Measurements from ENCODE around the gene GPR31. TPM values are rescaled to one million over a fixed set of nuclear protein-coding genes. Genes with fewer than 3 reads are reported as not detected.

GPR31 gene
- total RNA-seq, 1 experiment from 2014 or later, result not detected

DNA sequence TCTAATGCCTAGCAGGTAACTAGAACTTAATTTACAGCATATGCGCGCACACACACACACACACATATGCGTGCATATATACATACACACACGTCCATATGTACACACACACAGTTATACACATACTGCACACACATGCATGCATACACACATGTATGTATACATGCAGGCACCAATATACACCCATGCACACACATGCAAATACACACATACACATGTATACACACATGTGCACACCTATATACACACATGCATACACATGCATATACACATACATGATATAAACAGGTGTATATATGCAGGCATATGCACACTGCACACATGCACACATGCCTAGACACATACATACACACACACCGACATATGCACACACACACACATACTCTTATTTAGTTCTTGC is 33.0 kb downstream of the GPR31 start:
- Mint-ChIP-seq H3K27ac (no peak overlapping the region), H3K4me3 (no peak overlapping the region), H3K4me1 (peaks cover 4% of the 10 kb centered on the region; the same call in 1 of the 2 replicates), H3K9me3 (peaks cover 11% of the 10 kb centered on the region), H3K36me3 (peaks cover 10% of the 10 kb centered on the region), H3K27me3 (ENCODE audit: low read depth) (no peaks in the 10 kb centered on the region)
- ChIA-PET POLR2A (interaction anchor here (0.7 kb wide), 1 partner anchor 207 kb away, joined by 4 read pairs; no protein-coding TSS in a partner anchor), CTCF (no interaction called here)
- TF ChIP-seq HMGA2 (CRISPR knock-in tag; IDR thresholded peaks at IDR 0.05) (no peak), ZNF416 (CRISPR knock-in tag; IDR thresholded peaks at IDR 0.05) (no peak), TCF7 (CRISPR knock-in tag; IDR thresholded peaks at IDR 0.05; ENCODE audit: low read depth) (no peak), ZNF263 (CRISPR knock-in tag; IDR thresholded peaks at IDR 0.05; ENCODE audit: low read depth) (no peak)
- DNase-seq (ENCODE audit: low spot score) (no peak), ATAC-seq (no peak)

DNA sequence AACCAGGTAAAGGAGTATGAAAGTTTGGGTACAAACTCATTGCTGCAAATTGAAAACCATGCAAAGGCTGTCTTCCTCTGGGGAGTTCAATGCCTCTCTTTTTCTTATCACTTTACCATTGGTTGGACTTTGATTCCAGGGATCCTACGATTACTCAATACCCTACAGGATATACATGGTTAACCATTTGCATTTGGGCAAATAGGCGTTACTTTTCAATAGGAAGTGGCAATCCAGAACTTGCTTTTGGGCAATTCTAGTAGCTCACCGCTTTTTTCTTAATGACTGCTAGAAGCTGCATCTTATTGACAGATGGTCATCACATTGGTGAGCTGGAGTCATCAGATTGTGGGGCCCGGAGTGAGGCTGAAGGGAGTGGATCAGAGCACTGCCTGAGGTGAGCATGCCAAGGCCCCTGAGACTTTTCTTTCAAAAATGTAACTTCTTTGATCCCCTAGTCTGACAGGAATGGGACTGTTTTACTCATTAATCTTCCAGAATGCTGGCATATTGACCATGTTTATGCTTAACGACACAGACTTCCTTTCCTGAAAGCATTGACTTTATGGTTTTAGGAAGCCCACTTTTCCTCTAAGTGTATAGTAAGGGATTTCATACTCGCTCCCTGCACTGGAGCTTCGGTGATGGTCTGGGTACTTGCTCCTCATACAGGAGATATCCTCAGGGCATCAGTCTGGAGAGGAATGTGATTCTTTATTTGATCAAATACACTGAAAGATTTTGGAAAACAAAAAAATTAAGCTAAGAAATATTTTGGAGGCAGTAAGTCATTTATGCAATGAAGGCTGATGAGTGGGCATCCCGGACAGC is 34.7 kb downstream of the GPR31 start, which contains the start of gene CCR6:
Gene CCR6 (plus strand): TSS at position 270 of the 831 bp plus-strand sequence. CDS start 13,039 bp downstream, outside the sequence.
- ChIA-PET POLR2A (no interaction called here), CTCF (interaction anchor here (1.2 to 1.6 kb wide), 4 partner anchors 19 to 350 kb away, joined by 3 to 7 read pairs (median 4); no protein-coding TSS in a partner anchor)
- DNase-seq (ENCODE audit: low spot score) (no peak), ATAC-seq (no peak)
- H3K4me1 Mint-ChIP-seq, result peaks cover 4% of the 10 kb centered on the region; the same call in 1 of the 2 replicates
- H3K4me3 Mint-ChIP-seq, result no peak within 1 kb of the TSS
- TF ChIP-seq GABPB1 (CRISPR knock-in tag; IDR thresholded peaks at IDR 0.05), result peak; percentile 66
- TF ChIP-seq, protein P1, sequence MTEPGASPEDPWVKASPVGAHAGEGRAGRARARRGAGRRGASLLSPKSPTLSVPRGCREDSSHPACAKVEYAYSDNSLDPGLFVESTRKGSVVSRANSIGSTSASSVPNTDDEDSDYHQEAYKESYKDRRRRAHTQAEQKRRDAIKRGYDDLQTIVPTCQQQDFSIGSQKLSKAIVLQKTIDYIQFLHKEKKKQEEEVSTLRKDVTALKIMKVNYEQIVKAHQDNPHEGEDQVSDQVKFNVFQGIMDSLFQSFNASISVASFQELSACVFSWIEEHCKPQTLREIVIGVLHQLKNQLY (CRISPR knock-in tag; IDR thresholded peaks at IDR 0.05), result no peak
- peaks cover 13% of the 10 kb centered on the region for H3K36me3 Mint-ChIP-seq
- no peaks in the 10 kb centered on the region; the same call in 1 of the 2 replicates for H3K27me3 Mint-ChIP-seq (ENCODE audit: low read depth)
- no peak within 1 kb of the TSS for H3K27ac Mint-ChIP-seq
- H3K9me3 Mint-ChIP-seq, result peaks cover 27% of the 10 kb centered on the region

DNA sequence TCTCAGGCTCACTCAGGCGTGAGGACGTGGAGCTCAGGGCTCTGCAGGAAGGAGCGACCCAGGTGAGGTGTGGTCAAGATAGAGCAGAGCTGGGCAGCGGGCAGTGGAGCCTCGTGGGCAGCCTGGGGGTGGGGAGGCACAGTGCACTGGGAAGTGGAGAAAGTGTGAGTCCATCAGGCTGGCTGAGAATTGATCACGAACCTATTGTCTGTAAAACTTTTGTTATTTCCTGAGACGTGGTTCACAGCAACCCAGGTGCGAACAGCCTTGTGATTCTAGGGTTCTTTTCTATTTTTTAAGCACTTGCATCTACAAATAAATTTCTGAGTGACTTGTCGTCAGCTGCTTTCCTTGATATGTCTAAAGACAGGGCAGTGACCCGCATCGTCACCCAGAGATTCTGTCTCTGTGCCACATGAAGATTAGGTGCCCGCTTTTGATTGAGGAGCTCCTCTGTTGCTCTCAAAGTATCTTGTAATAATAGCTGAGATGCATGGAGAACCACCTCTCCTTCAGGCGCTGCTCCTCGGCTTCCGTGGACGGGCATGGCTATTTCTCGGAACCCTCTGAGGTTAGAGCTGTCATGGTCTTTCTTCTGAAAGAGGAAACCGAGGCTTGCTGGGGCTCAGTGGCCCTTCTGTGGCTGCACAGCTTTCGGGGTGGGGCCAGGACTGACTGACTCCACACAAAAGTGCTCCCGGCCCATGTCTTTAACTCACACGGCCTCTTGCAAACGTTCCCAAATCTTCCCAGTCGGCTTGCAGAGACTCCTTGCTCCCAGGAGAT is 35.5 kb downstream of the GPR31 start:
- no peak for DNase-seq (ENCODE audit: low spot score)
- ChIA-PET POLR2A (no interaction called here), CTCF (interaction anchor here (0.9 to 1.6 kb wide), 3 partner anchors 20 to 348 kb away, joined by 3 to 7 read pairs (median 4); no protein-coding TSS in a partner anchor)
- TF ChIP-seq, protein P2, sequence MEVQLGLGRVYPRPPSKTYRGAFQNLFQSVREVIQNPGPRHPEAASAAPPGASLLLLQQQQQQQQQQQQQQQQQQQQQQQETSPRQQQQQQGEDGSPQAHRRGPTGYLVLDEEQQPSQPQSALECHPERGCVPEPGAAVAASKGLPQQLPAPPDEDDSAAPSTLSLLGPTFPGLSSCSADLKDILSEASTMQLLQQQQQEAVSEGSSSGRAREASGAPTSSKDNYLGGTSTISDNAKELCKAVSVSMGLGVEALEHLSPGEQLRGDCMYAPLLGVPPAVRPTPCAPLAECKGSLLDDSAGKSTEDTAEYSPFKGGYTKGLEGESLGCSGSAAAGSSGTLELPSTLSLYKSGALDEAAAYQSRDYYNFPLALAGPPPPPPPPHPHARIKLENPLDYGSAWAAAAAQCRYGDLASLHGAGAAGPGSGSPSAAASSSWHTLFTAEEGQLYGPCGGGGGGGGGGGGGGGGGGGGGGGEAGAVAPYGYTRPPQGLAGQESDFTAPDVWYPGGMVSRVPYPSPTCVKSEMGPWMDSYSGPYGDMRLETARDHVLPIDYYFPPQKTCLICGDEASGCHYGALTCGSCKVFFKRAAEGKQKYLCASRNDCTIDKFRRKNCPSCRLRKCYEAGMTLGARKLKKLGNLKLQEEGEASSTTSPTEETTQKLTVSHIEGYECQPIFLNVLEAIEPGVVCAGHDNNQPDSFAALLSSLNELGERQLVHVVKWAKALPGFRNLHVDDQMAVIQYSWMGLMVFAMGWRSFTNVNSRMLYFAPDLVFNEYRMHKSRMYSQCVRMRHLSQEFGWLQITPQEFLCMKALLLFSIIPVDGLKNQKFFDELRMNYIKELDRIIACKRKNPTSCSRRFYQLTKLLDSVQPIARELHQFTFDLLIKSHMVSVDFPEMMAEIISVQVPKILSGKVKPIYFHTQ (CRISPR knock-in tag; IDR thresholded peaks at IDR 0.05), result no peak
- TF ChIP-seq, protein P3, sequence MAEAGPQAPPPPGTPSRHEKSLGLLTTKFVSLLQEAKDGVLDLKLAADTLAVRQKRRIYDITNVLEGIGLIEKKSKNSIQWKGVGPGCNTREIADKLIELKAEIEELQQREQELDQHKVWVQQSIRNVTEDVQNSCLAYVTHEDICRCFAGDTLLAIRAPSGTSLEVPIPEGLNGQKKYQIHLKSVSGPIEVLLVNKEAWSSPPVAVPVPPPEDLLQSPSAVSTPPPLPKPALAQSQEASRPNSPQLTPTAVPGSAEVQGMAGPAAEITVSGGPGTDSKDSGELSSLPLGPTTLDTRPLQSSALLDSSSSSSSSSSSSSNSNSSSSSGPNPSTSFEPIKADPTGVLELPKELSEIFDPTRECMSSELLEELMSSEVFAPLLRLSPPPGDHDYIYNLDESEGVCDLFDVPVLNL (CRISPR knock-in tag; IDR thresholded peaks at IDR 0.05; ENCODE audit: borderline replicate concordance, low read depth), result no peak
- TF ChIP-seq ZNF138 (CRISPR knock-in tag; conservative IDR thresholded peaks at IDR 0.05) (no peak), HMGA2 (CRISPR knock-in tag; IDR thresholded peaks at IDR 0.05) (no peak)
- peaks cover 4% of the 10 kb centered on the region; the same call in 1 of the 2 replicates for H3K4me1 Mint-ChIP-seq
- peaks cover 31% of the 10 kb centered on the region for H3K9me3 Mint-ChIP-seq
- peaks cover 13% of the 10 kb centered on the region for H3K36me3 Mint-ChIP-seq
- no peak overlapping the region for H3K4me3 Mint-ChIP-seq
- no peak overlapping the region for H3K27ac Mint-ChIP-seq
- H3K27me3 Mint-ChIP-seq (ENCODE audit: low read depth), result no peaks in the 10 kb centered on the region; the same call in 1 of the 2 replicates
- ATAC-seq, result no peak

DNA sequence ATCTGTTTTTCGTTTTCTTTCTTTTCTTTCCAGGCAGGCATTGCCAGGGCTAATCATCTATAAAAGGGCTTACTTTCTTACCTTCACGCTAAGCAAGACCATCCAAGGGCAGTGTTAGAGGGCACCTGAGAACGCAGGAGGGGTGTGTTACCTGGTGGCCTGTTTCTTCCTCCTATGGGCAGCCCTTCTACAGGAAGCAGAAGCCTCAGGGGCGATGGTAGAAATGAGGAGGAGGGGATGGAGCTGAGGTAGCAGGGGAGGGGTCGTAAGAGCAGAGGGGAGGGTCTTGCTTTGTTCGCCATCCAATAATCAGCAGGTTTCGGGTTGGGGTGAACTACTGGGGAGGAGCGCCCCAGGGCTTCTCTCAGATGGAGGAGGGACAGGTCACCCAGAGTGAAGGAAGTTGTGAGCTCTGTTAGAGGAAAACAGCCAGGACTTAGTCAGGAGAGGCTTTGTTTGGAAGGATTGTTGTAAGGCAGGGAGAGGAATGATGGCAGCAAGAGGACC is 36.4 kb downstream of the GPR31 start:
- ChIA-PET CTCF (interaction anchor here (0.9 to 1.6 kb wide), 3 partner anchors 21 to 347 kb away, joined by 3 to 7 read pairs (median 4); no protein-coding TSS in a partner anchor), POLR2A (no interaction called here)
- Mint-ChIP-seq H3K27ac (no peak overlapping the region), H3K9me3 (peaks cover 31% of the 10 kb centered on the region), H3K27me3 (ENCODE audit: low read depth) (no peaks in the 10 kb centered on the region; the same call in 1 of the 2 replicates), H3K4me1 (peaks cover 10% of the 10 kb centered on the region), H3K4me3 (no peak overlapping the region), H3K36me3 (peaks cover 13% of the 10 kb centered on the region)
- no peak for DNase-seq (ENCODE audit: low spot score)
- peak; percentile 41 for ATAC-seq
- TF ChIP-seq, protein P4, sequence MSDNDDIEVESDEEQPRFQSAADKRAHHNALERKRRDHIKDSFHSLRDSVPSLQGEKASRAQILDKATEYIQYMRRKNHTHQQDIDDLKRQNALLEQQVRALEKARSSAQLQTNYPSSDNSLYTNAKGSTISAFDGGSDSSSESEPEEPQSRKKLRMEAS (CRISPR knock-in tag; IDR thresholded peaks at IDR 0.05), result no peak
- no peak for TF ChIP-seq SMAD3 (CRISPR knock-in tag; IDR thresholded peaks at IDR 0.05; ENCODE audit: borderline replicate concordance)
- TF ChIP-seq ZBTB43 (CRISPR knock-in tag; IDR thresholded peaks at IDR 0.05), result no peak
- no peak for TF ChIP-seq GTF2I (CRISPR knock-in tag; conservative IDR thresholded peaks at IDR 0.05)
- TF ChIP-seq, protein P5, sequence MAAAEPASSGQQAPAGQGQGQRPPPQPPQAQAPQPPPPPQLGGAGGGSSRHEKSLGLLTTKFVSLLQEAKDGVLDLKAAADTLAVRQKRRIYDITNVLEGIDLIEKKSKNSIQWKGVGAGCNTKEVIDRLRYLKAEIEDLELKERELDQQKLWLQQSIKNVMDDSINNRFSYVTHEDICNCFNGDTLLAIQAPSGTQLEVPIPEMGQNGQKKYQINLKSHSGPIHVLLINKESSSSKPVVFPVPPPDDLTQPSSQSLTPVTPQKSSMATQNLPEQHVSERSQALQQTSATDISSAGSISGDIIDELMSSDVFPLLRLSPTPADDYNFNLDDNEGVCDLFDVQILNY (CRISPR knock-in tag; IDR thresholded peaks at IDR 0.05), result no peak
- TF ChIP-seq ZNF219 (CRISPR knock-in tag; IDR thresholded peaks at IDR 0.05; ENCODE audit: borderline replicate concordance), result no peak
- no peak for TF ChIP-seq NFYB (CRISPR knock-in tag; conservative IDR thresholded peaks at IDR 0.05; ENCODE audit: low read depth)
- no peak for TF ChIP-seq JUN (CRISPR knock-in tag; IDR thresholded peaks at IDR 0.05)
- TF ChIP-seq NFATC4 (CRISPR knock-in tag; IDR thresholded peaks at IDR 0.05), result no peak
